ENCODE data around the gene ISCA2. TPM values are rescaled to one million over a fixed set of nuclear protein-coding genes. Genes with fewer than 3 reads are reported as not detected.

ISCA2 gene
- total RNA-seq, 1 donor: 24.6 TPM

DNA sequence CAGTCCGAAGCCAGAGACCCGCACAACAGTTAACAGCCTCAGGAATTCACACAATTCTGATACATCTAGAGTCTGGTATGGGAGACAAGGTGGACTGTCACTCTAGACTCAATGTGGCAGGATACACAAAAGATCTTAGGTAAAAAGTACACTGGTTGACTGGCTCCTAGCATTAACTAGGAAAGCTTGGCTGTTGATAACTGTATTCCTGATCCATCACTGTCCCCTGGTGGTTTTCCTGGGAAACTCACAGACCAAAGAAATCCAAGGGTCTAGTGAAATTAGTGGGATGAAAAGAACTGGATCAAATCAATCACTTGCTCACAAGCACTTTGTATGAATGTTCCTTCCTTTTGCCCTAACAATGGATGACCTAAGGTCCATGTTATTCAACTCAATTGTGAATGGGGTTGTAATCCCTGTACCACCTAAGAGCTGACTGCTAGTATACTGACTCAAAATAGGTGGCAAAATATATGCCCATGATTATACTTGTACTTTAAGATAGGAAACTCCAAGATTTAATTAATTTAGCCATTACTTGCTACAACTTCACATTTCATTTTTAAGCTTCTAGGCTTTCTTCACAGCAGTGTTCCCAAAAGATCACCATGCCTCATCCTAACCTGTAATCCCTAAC is 14.4 kb upstream of the ISCA2 start:
- H3K4me3 ChIP-seq (ENCODE audit: low read depth, low read length): no peak overlapping the region
- TF ChIP-seq CTCF (IDR thresholded peaks at IDR 0.05; ENCODE audit: insufficient read depth, low read depth, low read length): peak; percentile 80
- DNase-seq (ENCODE audit: low read depth): peak; percentile 21

DNA sequence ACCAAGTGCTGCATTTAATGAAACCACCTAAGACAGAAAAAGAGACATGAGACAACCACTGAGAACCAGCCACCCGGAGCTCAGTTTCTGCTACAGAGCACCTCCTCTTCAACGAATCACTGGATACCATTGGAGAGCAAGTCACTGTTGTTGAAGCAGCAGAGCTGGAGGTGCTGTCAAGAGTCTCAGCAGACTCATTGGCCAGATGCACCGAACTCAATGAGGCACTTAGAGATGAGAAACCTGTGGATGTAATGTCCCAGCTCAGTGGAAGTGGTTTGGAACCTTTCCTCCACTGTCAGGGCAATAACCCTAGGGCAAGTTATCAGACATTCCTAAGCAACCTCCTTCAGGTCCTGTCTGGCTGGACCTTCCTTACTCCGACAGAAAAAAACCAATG is 13.5 kb upstream of the ISCA2 start:
- no peak for TF ChIP-seq CTCF (IDR thresholded peaks at IDR 0.05; ENCODE audit: insufficient read depth, low read depth, low read length)
- DNase-seq (ENCODE audit: low read depth): no peak
- H3K4me3 ChIP-seq (ENCODE audit: low read depth, low read length): no peak overlapping the region

DNA sequence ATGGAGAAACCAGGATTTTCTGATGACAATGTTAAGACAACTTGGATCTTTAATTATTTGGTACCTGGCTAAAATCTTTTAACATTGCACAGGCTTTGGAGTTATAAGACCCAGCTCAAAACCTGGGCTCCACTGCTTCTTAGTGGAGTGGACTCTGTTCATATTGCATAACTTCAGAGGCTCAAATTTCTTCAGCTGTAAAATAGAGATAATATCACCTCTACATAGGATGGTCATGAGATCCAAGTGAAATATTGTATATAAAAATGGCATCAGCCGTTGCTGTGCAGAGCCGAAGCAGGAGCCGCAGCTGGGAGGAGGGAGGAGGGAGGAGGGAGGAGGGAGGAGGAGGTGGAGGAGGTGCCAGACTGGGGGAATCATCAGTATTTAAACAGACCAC is 11.0 kb upstream of the ISCA2 start:
- no peak for TF ChIP-seq CTCF (IDR thresholded peaks at IDR 0.05; ENCODE audit: insufficient read depth, low read depth, low read length)
- H3K4me3 ChIP-seq (ENCODE audit: low read depth, low read length): no peak overlapping the region
- no peak for DNase-seq (ENCODE audit: low read depth)

DNA sequence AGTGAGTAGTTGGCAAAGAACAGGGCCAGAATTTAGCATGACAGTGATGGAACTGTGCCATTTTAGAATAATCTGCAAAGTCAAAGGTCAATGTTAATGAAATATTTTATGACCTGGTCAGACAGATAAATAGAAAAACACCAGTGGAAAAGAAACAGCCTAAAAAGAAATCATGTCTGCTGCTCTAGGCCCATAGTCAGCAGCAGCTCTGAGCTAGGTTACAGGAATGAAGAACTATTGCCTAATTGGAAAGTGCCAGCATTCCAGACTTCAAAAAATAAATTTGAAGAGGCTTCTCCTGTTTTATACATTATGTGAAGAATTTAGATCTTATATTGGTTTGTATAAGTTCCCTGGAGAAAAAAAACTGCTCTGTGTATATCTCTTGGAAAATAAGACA is 10.2 kb upstream of the ISCA2 start:
- no peak for DNase-seq (ENCODE audit: low read depth)
- no peak overlapping the region for H3K4me3 ChIP-seq (ENCODE audit: low read depth, low read length)
- TF ChIP-seq CTCF (IDR thresholded peaks at IDR 0.05; ENCODE audit: insufficient read depth, low read depth, low read length): no peak

- TF ChIP-seq CTCF (IDR thresholded peaks at IDR 0.05; ENCODE audit: insufficient read depth, low read depth, low read length): no peak
- DNase-seq (ENCODE audit: low read depth): no peak
- no peak overlapping the region for H3K4me3 ChIP-seq (ENCODE audit: low read depth, low read length)
Measured at GRCh38 chr14:74486164-74486563, 7.4 kb upstream of the ISCA2 start.

DNA sequence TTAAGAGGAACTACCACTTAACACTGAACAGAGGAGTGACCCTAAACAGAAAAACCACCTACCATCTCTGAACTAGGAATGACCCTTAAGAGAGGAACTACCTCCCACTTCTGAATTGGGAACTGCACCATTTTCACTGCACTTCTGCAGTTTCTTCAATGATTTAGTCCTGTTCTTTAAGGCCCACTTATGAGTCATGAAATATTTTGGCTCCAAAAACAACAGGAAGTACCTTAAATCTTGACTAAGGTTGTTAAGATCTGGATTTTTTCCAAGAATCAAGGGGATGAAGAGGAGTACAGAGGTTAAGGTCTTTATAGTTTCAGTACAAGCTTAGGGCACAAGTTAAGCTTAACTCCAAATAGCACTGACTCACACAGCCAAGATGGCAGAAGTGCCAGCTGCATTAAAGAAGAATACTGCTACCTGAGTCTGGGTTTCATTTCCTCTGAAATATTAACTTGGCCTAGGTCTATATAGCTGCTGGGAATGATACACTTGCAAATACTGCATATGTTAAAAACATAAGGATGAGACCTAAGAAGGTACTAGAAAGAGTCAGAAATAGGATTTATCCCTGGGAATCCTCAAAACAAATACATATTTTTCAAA is 4.7 kb upstream of the ISCA2 start:
- TF ChIP-seq CTCF (IDR thresholded peaks at IDR 0.05; ENCODE audit: insufficient read depth, low read depth, low read length): no peak
- no peak overlapping the region for H3K4me3 ChIP-seq (ENCODE audit: low read depth, low read length)
- DNase-seq (ENCODE audit: low read depth): peak; percentile 67

GRCh38 chr14:74490486-74490885 is 3.1 kb upstream of the ISCA2 start:
- no peak overlapping the region for H3K4me3 ChIP-seq (ENCODE audit: low read depth, low read length)
- DNase-seq (ENCODE audit: low read depth): no peak
- no peak for TF ChIP-seq CTCF (IDR thresholded peaks at IDR 0.05; ENCODE audit: insufficient read depth, low read depth, low read length)

Measured in fibroblast of villous mesenchyme (primary cell).